WERI-Rb-1 (cell line): ENCODE results near the gene SLC25A3.

Experiments used
- DNase-seq: peaks from one replicate; pipeline ENCODE4 v3.0.0-alpha.2; 2020
- H3K27ac ChIP-seq: fragments of 250-450 bp; sonication (Bioruptor Pico); 2 replicates; pipeline ENCODE4 v1.5.1; 2020; ENCODE audit warnings: mild to moderate bottlenecking, moderate library complexity
- H3K27me3 ChIP-seq: fragments of 250-450 bp; sonication (Bioruptor Pico); 2 replicates; pipeline ENCODE4 v1.5.1; 2021; ENCODE audit warnings: mild to moderate bottlenecking, low read depth, moderate library complexity; ENCODE audit not compliant: insufficient read depth, severe bottlenecking
- H3K36me3 ChIP-seq: fragments of 250-450 bp; sonication (Bioruptor Pico); 2 replicates; pipeline ENCODE4 v1.5.1; 2020; ENCODE audit warnings: mild to moderate bottlenecking, moderate library complexity
- H3K4me3 ChIP-seq: 2 replicates; pipeline ENCODE4 v1.5.1; 2011; ENCODE audit warnings: low read depth, mild to moderate bottlenecking, control low read depth, low read length
- H3K9me3 ChIP-seq: fragments of 250-450 bp; sonication (Bioruptor Pico); 2 replicates; pipeline ENCODE4 v1.5.1; 2021; ENCODE audit warnings: mild to moderate bottlenecking, moderate library complexity; ENCODE audit not compliant: severe bottlenecking
- CTCF ChIP-seq: IDR thresholded peaks from 2 replicates; pipeline ENCODE4 v1.5.1; 2011; ENCODE audit warnings: low read depth, mild to moderate bottlenecking, control low read depth, inconsistent platforms, low read length

The SLC25A3 gene

GRCh38 chr12:98653866-98654493 is 60.5 kb downstream of the SLC25A3 start:
- peaks cover 50% of the 10 kb centered on the region for H3K36me3 ChIP-seq
- DNase-seq = no peak

More at GRCh38 chr12:98653866-98654493, 60.5 kb downstream of the SLC25A3 start:
- no peak overlapping the region for H3K27ac ChIP-seq
- H3K27me3 ChIP-seq = no peaks in the 10 kb centered on the region
- no peaks in the 10 kb centered on the region for H3K9me3 ChIP-seq
- H3K4me3 ChIP-seq = no peak overlapping the region
- 0 out of 2 replicates have a peak, but pooled peaks have one; percentile 8 for TF ChIP-seq CTCF
